ENCODE results near the gene PRKCA.

The PRKCA gene

DNA sequence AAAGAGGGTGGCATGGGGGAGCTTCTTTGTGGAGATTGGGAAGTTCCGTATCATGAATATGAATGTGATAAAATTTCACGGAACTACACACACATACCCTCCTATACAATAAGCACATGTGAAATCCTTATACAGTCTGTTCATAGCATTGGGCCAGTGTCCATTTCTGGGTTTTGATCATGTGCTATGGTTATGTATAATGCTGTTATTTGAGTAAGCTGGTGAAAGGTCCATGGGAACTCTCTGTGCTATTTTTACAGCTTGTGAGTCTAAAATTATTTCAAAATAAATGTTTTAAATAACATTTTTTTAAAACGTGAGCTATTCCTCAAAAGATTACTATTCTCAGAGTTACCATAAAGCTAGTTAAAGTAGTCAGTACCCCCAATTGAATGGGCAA is 327.3 kb downstream of the PRKCA start:
- Histone ChIP-seq H3K27me3 (ENCODE audit: control insufficient read depth in 1 of 2, insufficient read depth in 2 of 2, low read length in 2 of 2) (no peaks in the 10 kb centered on the region), H3K27ac (ENCODE audit: low read length) (no peak overlapping the region), H3K9ac (ENCODE audit: low read length in 2 of 2) (no peak overlapping the region), H3K4me1 (ENCODE audit: control insufficient read depth, insufficient read depth, low read length) (peaks cover 17% of the 10 kb centered on the region), H3K4me3 (ENCODE audit: low read length in 2 of 2) (no peak overlapping the region), H3K9me3 (ENCODE audit: control insufficient read depth in 2 of 2, low read length in 2 of 2) (no peaks in the 10 kb centered on the region), H3K36me3 (ENCODE audit: control insufficient read depth in 2 of 2, insufficient read depth in 2 of 2, low read length in 2 of 2) (no peaks in the 10 kb centered on the region)

DNA sequence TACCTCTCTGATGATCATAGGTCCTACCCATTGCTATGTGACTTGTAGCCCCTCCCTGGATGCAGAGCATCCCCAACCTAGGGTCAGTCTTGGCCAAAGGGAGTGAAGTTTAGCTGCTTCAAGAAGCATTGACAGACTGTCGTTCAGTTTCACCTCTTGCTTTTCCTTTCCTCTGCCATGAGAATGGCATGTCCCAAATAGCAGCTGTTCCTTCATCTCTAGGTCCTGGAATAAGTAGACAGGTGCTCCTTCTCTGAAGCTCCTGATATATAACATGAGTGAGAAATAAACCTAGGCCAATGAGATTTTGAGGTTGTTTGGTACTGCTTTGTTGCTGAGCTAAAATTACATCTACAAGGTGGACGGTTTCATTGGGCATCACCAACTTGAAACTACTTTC is 328.0 kb downstream of the PRKCA start:
- Histone ChIP-seq H3K9ac (ENCODE audit: low read length in 2 of 2) (no peak overlapping the region), H3K4me3 (ENCODE audit: low read length in 2 of 2) (no peak overlapping the region), H3K4me1 (ENCODE audit: control insufficient read depth, insufficient read depth, low read length) (peaks cover 17% of the 10 kb centered on the region), H3K9me3 (ENCODE audit: control insufficient read depth in 2 of 2, low read length in 2 of 2) (no peaks in the 10 kb centered on the region), H3K27ac (ENCODE audit: low read length) (no peak overlapping the region), H3K36me3 (ENCODE audit: control insufficient read depth in 2 of 2, insufficient read depth in 2 of 2, low read length in 2 of 2) (no peaks in the 10 kb centered on the region), H3K27me3 (ENCODE audit: control insufficient read depth in 1 of 2, insufficient read depth in 2 of 2, low read length in 2 of 2) (no peaks in the 10 kb centered on the region)

GRCh38 chr17:66630828-66631472 is 328.5 kb downstream of the PRKCA start:
- Histone ChIP-seq H3K36me3 (ENCODE audit: control insufficient read depth in 2 of 2, insufficient read depth in 2 of 2, low read length in 2 of 2) (no peaks in the 10 kb centered on the region), H3K9me3 (ENCODE audit: control insufficient read depth in 2 of 2, low read length in 2 of 2) (no peaks in the 10 kb centered on the region), H3K4me1 (ENCODE audit: control insufficient read depth, insufficient read depth, low read length) (peaks cover 18% of the 10 kb centered on the region)

DNA sequence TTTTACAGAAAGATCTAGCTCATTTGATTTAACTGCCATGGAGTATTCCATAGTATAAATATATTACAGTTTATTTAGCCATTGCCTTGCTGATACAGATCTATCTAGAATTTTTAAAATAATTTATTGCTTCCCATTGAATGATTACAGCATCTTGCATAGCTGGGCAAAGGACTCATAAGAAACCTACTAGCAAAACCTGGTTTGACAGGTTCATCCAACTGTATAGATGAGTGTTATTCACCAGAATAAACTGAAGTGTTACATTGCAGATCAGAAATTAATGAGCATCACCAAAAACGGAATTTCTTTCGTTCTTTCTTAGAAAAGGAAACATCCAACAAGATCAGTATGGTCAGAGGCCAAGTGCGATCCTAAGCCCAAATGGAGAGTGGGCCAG is 330.3 kb downstream of the PRKCA start:
- Histone ChIP-seq H3K4me3 (ENCODE audit: low read length in 2 of 2) (no peak overlapping the region), H3K27ac (ENCODE audit: low read length) (no peak overlapping the region), H3K27me3 (ENCODE audit: control insufficient read depth in 1 of 2, insufficient read depth in 2 of 2, low read length in 2 of 2) (no peaks in the 10 kb centered on the region), H3K4me1 (ENCODE audit: control insufficient read depth, insufficient read depth, low read length) (peaks cover 15% of the 10 kb centered on the region), H3K36me3 (ENCODE audit: control insufficient read depth in 2 of 2, insufficient read depth in 2 of 2, low read length in 2 of 2) (no peaks in the 10 kb centered on the region), H3K9ac (ENCODE audit: low read length in 2 of 2) (no peak overlapping the region), H3K9me3 (ENCODE audit: control insufficient read depth in 2 of 2, low read length in 2 of 2) (no peaks in the 10 kb centered on the region)

More at GRCh38 chr17:66630828-66631472, 328.5 kb downstream of the PRKCA start:
- no peak overlapping the region for H3K27ac ChIP-seq (ENCODE audit: low read length)
- no peak overlapping the region for H3K9ac ChIP-seq (ENCODE audit: low read length in 2 of 2)
- H3K27me3 ChIP-seq (ENCODE audit: control insufficient read depth in 1 of 2, insufficient read depth in 2 of 2, low read length in 2 of 2), result no peaks in the 10 kb centered on the region
- H3K4me3 ChIP-seq (ENCODE audit: low read length in 2 of 2), result no peak overlapping the region

DNA sequence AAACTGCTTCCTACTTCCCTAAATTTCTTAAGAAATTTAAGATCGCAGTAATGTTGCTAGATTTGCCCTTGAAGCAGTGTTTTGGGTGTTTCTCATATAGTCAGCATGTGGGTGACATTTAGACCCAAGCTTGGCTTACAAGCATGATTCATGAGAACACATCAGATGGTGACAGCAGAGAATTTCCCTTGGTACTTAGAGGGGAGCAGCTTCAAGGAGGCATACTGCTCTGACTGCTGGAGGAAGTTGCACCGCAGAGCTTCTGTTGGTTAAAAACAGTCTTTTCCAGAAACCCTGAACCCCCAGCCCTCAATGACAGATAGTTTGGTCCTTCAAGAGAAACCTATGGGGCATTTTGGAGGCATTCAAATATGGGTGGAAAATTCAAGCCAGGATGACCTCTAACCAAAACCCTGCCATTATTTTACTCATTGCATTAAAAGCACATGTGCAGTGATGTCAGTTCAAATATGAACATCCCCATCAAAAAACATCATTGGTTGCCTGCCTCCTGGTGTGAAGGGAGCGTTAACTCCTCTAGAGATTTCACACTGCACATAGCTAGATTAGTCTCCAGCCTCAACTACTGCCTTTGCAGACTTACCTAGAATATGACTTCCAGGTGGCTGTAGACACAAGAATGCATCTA is 331.0 kb downstream of the PRKCA start:
- H3K4me1 ChIP-seq (ENCODE audit: control insufficient read depth, insufficient read depth, low read length), result peaks cover 13% of the 10 kb centered on the region
- no peak overlapping the region for H3K27ac ChIP-seq (ENCODE audit: low read length)
- no peak overlapping the region for H3K9ac ChIP-seq (ENCODE audit: low read length in 2 of 2)
- H3K4me3 ChIP-seq (ENCODE audit: low read length in 2 of 2), result no peak overlapping the region
- H3K36me3 ChIP-seq (ENCODE audit: control insufficient read depth in 2 of 2, insufficient read depth in 2 of 2, low read length in 2 of 2), result no peaks in the 10 kb centered on the region
- H3K27me3 ChIP-seq (ENCODE audit: control insufficient read depth in 1 of 2, insufficient read depth in 2 of 2, low read length in 2 of 2), result no peaks in the 10 kb centered on the region
- no peaks in the 10 kb centered on the region for H3K9me3 ChIP-seq (ENCODE audit: control insufficient read depth in 2 of 2, low read length in 2 of 2)

- Histone ChIP-seq H3K4me1 (ENCODE audit: control insufficient read depth, insufficient read depth, low read length) (peaks cover 10% of the 10 kb centered on the region), H3K9ac (ENCODE audit: low read length in 2 of 2) (no peak overlapping the region), H3K36me3 (ENCODE audit: control insufficient read depth in 2 of 2, insufficient read depth in 2 of 2, low read length in 2 of 2) (no peaks in the 10 kb centered on the region), H3K4me3 (ENCODE audit: low read length in 2 of 2) (no peak overlapping the region), H3K9me3 (ENCODE audit: control insufficient read depth in 2 of 2, low read length in 2 of 2) (no peaks in the 10 kb centered on the region), H3K27me3 (ENCODE audit: control insufficient read depth in 1 of 2, insufficient read depth in 2 of 2, low read length in 2 of 2) (no peaks in the 10 kb centered on the region), H3K27ac (ENCODE audit: low read length) (no peak overlapping the region)
Observed at GRCh38 chr17:66634193-66634592, 331.8 kb downstream of the PRKCA start.

DNA sequence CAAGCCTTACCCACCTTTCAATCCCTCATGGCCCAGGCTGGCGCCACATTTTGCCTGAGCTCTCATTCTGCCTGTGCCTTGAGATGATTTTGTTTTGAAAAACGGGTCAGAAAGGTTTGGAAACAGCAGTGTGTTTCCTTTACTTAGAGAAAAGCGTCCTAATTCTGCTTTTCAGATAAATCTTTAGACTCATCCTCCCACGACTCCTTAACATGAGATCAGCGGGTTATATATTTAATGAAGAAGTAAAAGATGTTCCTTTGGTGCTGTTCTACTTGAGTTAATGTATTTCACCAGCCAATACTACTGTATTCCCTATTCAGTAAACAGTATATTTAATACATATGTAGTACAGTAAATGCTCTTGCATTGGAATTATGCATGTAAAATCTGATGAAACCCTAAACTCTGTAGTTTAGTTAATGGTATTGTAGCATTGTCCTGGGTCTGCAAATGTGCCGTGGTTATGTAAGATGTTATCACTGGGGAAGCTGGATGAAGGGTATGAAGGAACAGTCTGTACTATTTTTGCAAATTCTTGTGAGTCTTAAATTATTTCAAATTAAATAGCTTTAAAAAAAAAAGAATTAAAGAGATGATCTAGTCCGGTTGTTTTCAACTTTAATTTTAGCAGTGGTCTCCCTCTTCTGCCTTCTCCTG is 333.1 kb downstream of the PRKCA start:
- H3K36me3 ChIP-seq (ENCODE audit: control insufficient read depth in 2 of 2, insufficient read depth in 2 of 2, low read length in 2 of 2), result no peaks in the 10 kb centered on the region

GRCh38 chr17:66636111-66636510 is 333.7 kb downstream of the PRKCA start:
- no peaks in the 10 kb centered on the region for H3K27me3 ChIP-seq (ENCODE audit: control insufficient read depth in 1 of 2, insufficient read depth in 2 of 2, low read length in 2 of 2)
- H3K36me3 ChIP-seq (ENCODE audit: control insufficient read depth in 2 of 2, insufficient read depth in 2 of 2, low read length in 2 of 2), result no peaks in the 10 kb centered on the region
- H3K4me3 ChIP-seq (ENCODE audit: low read length in 2 of 2), result no peak overlapping the region
- H3K4me1 ChIP-seq (ENCODE audit: control insufficient read depth, insufficient read depth, low read length), result peaks cover 6% of the 10 kb centered on the region
- H3K9me3 ChIP-seq (ENCODE audit: control insufficient read depth in 2 of 2, low read length in 2 of 2), result no peaks in the 10 kb centered on the region
- H3K9ac ChIP-seq (ENCODE audit: low read length in 2 of 2), result no peak overlapping the region
- H3K27ac ChIP-seq (ENCODE audit: low read length), result peak overlapping the region; percentile 18

More for the DNA sequence above, 333.1 kb downstream of the PRKCA start:
- Histone ChIP-seq H3K9ac (ENCODE audit: low read length in 2 of 2) (no peak overlapping the region), H3K9me3 (ENCODE audit: control insufficient read depth in 2 of 2, low read length in 2 of 2) (no peaks in the 10 kb centered on the region), H3K4me3 (ENCODE audit: low read length in 2 of 2) (no peak overlapping the region), H3K27ac (ENCODE audit: low read length) (no peak overlapping the region), H3K27me3 (ENCODE audit: control insufficient read depth in 1 of 2, insufficient read depth in 2 of 2, low read length in 2 of 2) (no peaks in the 10 kb centered on the region), H3K4me1 (ENCODE audit: control insufficient read depth, insufficient read depth, low read length) (peaks cover 6% of the 10 kb centered on the region)

DNA sequence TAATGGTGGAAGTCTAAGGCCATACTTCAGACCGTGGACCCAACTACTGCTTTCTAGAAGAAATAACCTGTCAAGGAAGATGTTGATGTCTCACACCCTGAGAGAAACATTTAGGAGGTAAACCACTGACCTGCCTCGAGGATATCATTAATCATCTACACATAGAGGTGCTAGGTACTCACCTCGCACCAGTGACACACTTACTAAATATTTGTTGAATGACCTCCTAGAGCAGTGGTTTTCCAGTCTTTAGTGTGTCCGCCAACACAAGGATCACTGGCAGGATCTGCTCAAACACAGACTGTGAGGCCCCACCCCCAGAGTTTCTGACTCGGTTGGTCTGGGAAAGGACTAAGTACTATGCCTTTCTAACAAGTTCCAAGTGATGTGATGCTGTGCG is 335.1 kb downstream of the PRKCA start:
- Histone ChIP-seq H3K9ac (ENCODE audit: low read length in 2 of 2) (no peak overlapping the region), H3K36me3 (ENCODE audit: control insufficient read depth in 2 of 2, insufficient read depth in 2 of 2, low read length in 2 of 2) (peaks cover 0 to 2% of the 10 kb centered on the region in 2 donors), H3K27me3 (ENCODE audit: control insufficient read depth in 1 of 2, insufficient read depth in 2 of 2, low read length in 2 of 2) (no peaks in the 10 kb centered on the region), H3K4me3 (ENCODE audit: low read length in 2 of 2) (no peak overlapping the region), H3K9me3 (ENCODE audit: control insufficient read depth in 2 of 2, low read length in 2 of 2) (no peaks in the 10 kb centered on the region), H3K4me1 (ENCODE audit: control insufficient read depth, insufficient read depth, low read length) (peaks cover 6% of the 10 kb centered on the region), H3K27ac (ENCODE audit: low read length) (no peak overlapping the region)

- H3K9me3 ChIP-seq (ENCODE audit: control insufficient read depth in 2 of 2, low read length in 2 of 2), result no peaks in the 10 kb centered on the region
- H3K27me3 ChIP-seq (ENCODE audit: control insufficient read depth in 1 of 2, insufficient read depth in 2 of 2, low read length in 2 of 2), result no peaks in the 10 kb centered on the region
- H3K4me3 ChIP-seq (ENCODE audit: low read length in 2 of 2), result no peak overlapping the region
- H3K4me1 ChIP-seq (ENCODE audit: control insufficient read depth, insufficient read depth, low read length), result peaks cover 12% of the 10 kb centered on the region
- no peak overlapping the region for H3K9ac ChIP-seq (ENCODE audit: low read length in 2 of 2)
- H3K27ac ChIP-seq (ENCODE audit: low read length), result no peak overlapping the region
- peaks cover 0 to 2% of the 10 kb centered on the region in 2 donors for H3K36me3 ChIP-seq (ENCODE audit: control insufficient read depth in 2 of 2, insufficient read depth in 2 of 2, low read length in 2 of 2)
Observed at GRCh38 chr17:66638707-66639479, 336.5 kb downstream of the PRKCA start.
